Neutrophil (primary cell): ENCODE measurements around the gene MDK.
A peak's percentile ranks its signal among the peaks of the same experiment; 100 is the strongest.

Source experiments
- H3K27ac ChIP-seq: fragments of 200-600 bp; sonication (generic); 2 replicates; pipeline ENCODE4 v1.5.1; 2016; ENCODE audit warnings: mild to moderate bottlenecking, moderate library complexity
- H3K27me3 ChIP-seq: fragments of 200-600 bp; sonication (generic); 2 replicates; pipeline ENCODE4 v1.6.0; 2016; ENCODE audit warnings: mild to moderate bottlenecking
- H3K36me3 ChIP-seq: fragments of 200-600 bp; sonication (generic); 2 replicates; pipeline ENCODE4 v1.5.1; 2017
- H3K4me1 ChIP-seq, 2 experiments: fragments of 200-600 bp in 1 of 2; sonication (generic) in 1 of 2; 1 replicate in 1 of 2; 2 replicates in 1 of 2; pipeline versions ENCODE4 v1.5.1 to v1.6.1; 2013 to 2016; ENCODE audit warnings: low read depth in 1 of 2, low read length in 1 of 2, mild to moderate bottlenecking in 1 of 2, moderate library complexity in 1 of 2; ENCODE audit not compliant: control insufficient read depth in 1 of 2, insufficient read depth in 1 of 2
- H3K4me3 ChIP-seq, 2 experiments: fragments of 200-600 bp in 1 of 2; sonication (generic) in 1 of 2; 1 replicate in 1 of 2; 2 replicates in 1 of 2; pipeline ENCODE4 v1.5.1; 2013 to 2016; ENCODE audit warnings: low read depth in 1 of 2, low read length in 1 of 2, mild to moderate bottlenecking in 1 of 2, moderate library complexity in 1 of 2
- H3K9me3 ChIP-seq: fragments of 200-600 bp; sonication (generic); 2 replicates; pipeline ENCODE4 v1.5.1; 2016
- CTCF ChIP-seq: fragments of 200-600 bp; sonication (generic); IDR thresholded peaks from 2 replicates; pipeline ENCODE4 v1.5.1; 2016; ENCODE audit warnings: antibody characterized with exemption

The MDK gene

GRCh38 chr11:46350695-46351094 is 30.8 kb upstream of the MDK start:
- no peaks in the 10 kb centered on the region for H3K9me3 ChIP-seq
- H3K36me3 ChIP-seq: peaks cover 23% of the 10 kb centered on the region
- H3K4me1 ChIP-seq: peaks cover 82 to 83% of the 10 kb centered on the region in 2 experiments
- no peak overlapping the region for H3K4me3 ChIP-seq
- TF ChIP-seq CTCF: no peak
- H3K27ac ChIP-seq: peak overlapping the region; percentile 94
- no peaks in the 10 kb centered on the region for H3K27me3 ChIP-seq

DNA sequence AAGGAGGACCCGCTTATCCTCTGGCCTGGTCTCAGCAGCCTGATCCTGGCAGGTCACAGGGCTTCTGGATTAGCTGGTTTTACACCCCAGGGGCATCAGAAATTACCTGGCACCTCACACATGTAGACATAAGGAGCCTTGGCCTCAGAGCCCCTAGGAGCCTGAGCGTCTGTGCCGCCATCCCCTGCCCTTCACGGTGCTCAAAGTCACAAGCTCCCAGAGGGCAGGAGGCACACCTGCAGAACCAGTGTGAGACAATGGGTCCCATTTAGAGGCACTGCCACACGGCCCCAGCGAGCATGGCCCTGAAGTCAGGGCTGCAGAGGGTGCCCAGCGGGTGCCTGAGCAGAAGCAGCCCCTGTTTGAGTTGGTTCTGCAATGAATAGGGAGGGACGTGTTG is 30.3 kb upstream of the MDK start:
- Histone ChIP-seq H3K4me1 (peaks cover 82 to 83% of the 10 kb centered on the region in 2 experiments), H3K36me3 (peaks cover 28% of the 10 kb centered on the region), H3K27me3 (no peaks in the 10 kb centered on the region), H3K9me3 (no peaks in the 10 kb centered on the region), H3K27ac (peak overlapping the region; percentile 94), H3K4me3 (no peak overlapping the region)
- no peak for TF ChIP-seq CTCF

DNA sequence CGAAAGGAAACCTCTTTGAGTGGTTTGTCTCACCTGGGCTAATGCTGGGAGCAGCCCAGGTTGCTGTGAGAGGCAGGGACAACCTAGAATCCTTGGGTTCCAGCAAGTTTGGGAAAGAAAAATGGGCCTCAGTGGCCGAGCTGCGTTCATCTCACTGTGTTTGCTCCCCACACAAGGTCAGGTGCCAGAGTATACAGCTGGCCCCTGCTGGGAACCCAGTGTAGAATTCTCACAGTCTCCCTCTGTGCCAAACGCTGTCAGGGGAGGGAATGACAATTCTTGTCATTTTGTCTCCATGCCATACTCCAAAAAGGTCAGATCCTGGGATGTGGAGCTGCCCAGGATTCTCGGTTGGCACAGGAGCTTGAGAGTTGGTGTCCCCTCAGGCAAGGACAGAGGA is 29.9 kb upstream of the MDK start:
- no peak for TF ChIP-seq CTCF
- peaks cover 32% of the 10 kb centered on the region for H3K36me3 ChIP-seq
- H3K4me3 ChIP-seq: no peak overlapping the region
- H3K27me3 ChIP-seq: no peaks in the 10 kb centered on the region
- H3K9me3 ChIP-seq: no peaks in the 10 kb centered on the region
- H3K4me1 ChIP-seq: peaks cover 82 to 83% of the 10 kb centered on the region in 2 experiments
- H3K27ac ChIP-seq: peak overlapping the region; percentile 94

- no peak overlapping the region for H3K4me3 ChIP-seq
- peak; percentile 88 for TF ChIP-seq CTCF
- H3K4me1 ChIP-seq: peaks cover 85% of the 10 kb centered on the region in 2 experiments
- H3K27me3 ChIP-seq: no peaks in the 10 kb centered on the region
- peak overlapping the region; percentile 94 for H3K27ac ChIP-seq
- H3K9me3 ChIP-seq: no peaks in the 10 kb centered on the region
- H3K36me3 ChIP-seq: peaks cover 32% of the 10 kb centered on the region
Measured at GRCh38 chr11:46352063-46352841, 29.2 kb upstream of the MDK start.

DNA sequence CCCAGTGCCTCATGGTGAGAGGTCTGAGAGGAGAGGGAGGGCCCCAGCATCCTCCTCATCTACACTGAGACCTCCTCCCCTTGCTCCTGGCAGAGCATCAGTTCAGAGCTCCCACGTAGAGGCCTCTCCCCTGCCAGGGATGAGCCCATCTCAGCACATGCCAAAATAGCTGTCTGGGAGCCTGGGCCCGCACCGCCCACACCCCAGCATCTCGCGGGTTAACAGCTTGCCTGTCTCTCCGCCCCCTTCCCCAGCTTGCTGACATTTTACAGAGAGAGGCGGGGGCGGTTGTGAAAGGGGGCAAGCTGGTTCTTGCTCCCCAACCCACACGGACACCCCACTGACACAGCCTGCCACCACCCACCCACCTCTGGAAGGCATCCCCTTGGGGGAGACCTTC is 27.8 kb upstream of the MDK start:
- H3K27me3 ChIP-seq: no peaks in the 10 kb centered on the region
- H3K4me3 ChIP-seq: no peak overlapping the region
- peaks cover 87 to 88% of the 10 kb centered on the region in 2 experiments for H3K4me1 ChIP-seq
- H3K36me3 ChIP-seq: peaks cover 24% of the 10 kb centered on the region
- H3K27ac ChIP-seq: peak overlapping the region; percentile 94
- no peaks in the 10 kb centered on the region for H3K9me3 ChIP-seq
- no peak for TF ChIP-seq CTCF
